Dedifferentiated amniotic fluid mesenchymal stem cell (primary cell): ENCODE data around the gene GEN1.

Source experiments
- DNase-seq: peaks from one replicate; pipeline ENCODE4 v3.0.0-alpha.2; 2016; ENCODE audit errors: extremely low spot score

GEN1 gene, protein sequence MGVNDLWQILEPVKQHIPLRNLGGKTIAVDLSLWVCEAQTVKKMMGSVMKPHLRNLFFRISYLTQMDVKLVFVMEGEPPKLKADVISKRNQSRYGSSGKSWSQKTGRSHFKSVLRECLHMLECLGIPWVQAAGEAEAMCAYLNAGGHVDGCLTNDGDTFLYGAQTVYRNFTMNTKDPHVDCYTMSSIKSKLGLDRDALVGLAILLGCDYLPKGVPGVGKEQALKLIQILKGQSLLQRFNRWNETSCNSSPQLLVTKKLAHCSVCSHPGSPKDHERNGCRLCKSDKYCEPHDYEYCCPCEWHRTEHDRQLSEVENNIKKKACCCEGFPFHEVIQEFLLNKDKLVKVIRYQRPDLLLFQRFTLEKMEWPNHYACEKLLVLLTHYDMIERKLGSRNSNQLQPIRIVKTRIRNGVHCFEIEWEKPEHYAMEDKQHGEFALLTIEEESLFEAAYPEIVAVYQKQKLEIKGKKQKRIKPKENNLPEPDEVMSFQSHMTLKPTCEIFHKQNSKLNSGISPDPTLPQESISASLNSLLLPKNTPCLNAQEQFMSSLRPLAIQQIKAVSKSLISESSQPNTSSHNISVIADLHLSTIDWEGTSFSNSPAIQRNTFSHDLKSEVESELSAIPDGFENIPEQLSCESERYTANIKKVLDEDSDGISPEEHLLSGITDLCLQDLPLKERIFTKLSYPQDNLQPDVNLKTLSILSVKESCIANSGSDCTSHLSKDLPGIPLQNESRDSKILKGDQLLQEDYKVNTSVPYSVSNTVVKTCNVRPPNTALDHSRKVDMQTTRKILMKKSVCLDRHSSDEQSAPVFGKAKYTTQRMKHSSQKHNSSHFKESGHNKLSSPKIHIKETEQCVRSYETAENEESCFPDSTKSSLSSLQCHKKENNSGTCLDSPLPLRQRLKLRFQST

DNA sequence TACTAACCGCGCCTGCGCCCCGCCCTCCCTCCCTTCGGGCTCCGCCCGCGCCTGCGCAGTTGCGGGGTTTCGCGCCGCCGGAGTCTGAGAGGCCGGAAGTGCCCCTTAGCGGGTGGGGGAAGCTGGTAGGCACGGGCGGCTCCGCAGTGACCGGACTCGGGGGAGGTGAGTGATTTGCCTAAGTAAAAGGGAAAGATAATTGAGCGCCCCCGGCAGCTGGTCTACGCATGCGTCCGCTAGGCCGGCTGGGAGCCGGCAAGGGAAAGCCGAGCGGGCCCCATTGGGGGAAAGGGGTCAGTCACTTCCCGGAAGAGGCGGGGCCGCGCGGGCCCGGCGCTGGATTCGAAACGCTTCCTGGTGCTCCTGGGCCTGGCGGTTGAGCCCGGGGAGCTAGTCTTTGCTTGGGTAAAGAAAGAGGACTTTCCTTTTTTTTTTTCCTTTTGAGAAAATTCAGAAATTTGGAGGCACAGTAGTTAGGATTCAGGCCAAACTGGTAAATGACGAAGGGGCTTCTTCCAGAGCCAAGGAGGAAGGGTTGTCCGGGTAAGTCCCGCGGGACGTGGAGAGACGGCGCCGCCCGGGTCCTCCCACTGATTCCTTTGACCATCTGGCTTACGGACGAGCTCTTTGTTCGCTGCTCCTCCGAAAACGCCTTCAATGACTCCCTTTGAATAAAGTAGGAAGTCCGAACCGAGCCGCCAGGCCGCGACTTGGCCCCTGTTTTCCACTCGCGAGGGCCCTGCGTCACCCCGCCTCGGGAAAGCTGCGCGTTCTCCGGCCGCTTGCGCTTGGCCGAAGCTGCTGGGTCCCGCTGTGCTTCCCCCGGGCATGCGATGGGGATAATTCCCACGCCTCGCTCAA lies at the start of gene GEN1, which contains the start of gene SMC6:
Gene GEN1 (plus strand): TSS at position 336 of the 861 bp plus-strand sequence. CDS start 5,806 bp downstream, outside the sequence.
Gene SMC6 (minus strand): TSS at position 8 of the 861 bp plus-strand sequence. CDS start 7,864 bp downstream, outside the sequence.
- DNase-seq, result peak; percentile 76

DNA sequence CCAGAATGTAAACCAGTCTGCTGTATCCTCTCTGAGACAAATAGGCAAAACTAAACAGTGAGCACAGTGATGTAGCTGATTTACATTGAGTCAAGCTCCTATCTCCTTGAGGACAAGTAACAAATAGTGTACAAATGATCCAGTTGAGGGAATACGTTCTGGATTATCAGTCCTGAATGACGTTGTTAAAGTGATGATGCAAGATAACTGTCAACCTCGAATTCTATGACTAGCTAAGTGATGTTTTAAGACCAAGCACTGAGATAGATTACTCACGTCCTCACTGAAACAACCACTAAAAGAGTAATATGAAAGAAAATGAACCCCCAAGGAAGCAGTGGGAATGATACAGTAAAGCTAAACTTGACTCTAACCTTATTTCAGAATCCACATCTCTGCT lies 47.1 kb upstream of the GEN1 start:
- DNase-seq, result no peak

GRCh38 chr2:17708501-17708900 lies 45.4 kb upstream of the GEN1 start:
- no peak for DNase-seq

DNA sequence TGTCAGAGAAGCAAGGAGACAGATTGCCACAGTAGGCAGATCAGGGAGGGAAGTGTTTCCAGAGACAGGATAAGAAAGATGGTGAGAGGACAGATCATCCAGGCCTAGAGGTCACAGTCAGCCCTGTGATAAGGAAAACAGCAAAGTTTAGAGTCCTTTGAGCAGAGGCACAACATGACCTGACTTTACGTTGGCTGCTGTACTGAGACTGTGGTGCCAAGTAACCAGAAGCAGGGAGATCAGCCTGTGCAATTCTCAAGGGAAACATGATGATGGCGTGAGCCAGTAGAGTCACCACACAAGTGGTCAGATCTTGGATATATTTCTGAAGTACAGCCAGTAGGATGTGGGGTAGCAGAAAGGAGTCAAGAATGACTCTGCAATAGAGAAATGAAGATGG lies 44.0 kb upstream of the GEN1 start:
- DNase-seq, result no peak

GRCh38 chr2:17710547-17711248 lies 43.2 kb upstream of the GEN1 start:
- no peak for DNase-seq

DNA sequence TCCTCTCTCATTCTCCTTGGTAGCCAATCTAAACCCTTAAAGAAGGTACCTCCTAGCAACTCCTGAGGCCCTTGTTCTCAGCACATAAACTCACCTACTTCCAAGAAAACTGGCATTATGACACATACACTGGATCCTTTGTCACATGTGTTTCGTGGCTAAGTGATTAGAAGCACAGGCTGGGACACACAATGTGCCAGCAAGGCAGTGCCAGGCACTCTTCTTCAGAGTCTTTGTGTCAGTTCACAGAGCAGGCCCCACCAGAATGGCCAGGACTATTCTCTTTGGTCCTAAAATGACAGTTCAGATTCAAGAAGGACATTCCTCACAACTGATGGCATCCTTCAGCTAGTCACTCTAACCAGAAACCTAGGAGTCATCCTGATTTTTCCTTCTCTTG lies 40.6 kb upstream of the GEN1 start:
- no peak for DNase-seq

- DNase-seq, result no peak
Measured at GRCh38 chr2:17717666-17718065, 36.3 kb upstream of the GEN1 start.

DNA sequence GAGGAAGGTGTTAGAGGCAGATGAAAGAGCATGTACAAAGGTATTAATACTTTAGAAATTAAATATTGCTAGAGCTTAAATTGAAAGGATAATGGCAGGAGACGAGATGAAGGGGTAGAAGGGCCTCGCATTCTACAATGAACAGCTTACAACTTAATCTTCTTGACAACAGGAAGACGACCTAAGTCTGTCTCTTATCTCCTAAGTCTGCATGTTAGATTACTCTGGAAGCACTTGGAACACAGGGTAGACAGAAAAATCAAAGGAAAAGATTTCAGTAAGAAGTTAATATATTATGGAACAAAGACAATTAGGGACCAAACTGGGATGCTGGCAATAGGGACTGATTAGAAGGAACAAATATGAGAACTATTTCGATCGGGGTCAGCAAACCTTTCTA lies 35.2 kb upstream of the GEN1 start:
- DNase-seq, result no peak

- no peak for DNase-seq
Measured at GRCh38 chr2:17719562-17720371, 34.2 kb upstream of the GEN1 start.

DNA sequence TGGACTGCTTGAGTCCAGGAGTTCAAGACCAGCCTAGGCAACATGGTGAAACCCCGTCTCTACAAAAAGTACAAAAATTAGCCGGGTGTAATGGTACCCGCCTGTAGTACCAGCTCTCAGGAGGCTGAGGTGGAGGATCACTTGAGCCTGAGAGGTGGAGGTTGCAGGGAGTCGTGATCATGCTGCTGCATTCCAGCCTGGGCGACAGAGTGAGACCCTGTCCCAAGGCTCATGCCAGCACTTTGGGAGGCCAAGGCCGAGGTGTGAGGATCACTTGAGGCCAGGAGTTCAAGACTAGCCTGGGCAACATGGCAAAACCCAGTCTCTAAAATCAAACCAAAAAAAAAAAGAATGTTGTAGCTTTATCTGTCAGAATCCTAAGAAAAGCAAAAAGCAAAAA lies 25.7 kb upstream of the GEN1 start:
- DNase-seq, result no peak

- DNase-seq, result no peak
Measured at GRCh38 chr2:17729880-17730279, 24.1 kb upstream of the GEN1 start.

DNA sequence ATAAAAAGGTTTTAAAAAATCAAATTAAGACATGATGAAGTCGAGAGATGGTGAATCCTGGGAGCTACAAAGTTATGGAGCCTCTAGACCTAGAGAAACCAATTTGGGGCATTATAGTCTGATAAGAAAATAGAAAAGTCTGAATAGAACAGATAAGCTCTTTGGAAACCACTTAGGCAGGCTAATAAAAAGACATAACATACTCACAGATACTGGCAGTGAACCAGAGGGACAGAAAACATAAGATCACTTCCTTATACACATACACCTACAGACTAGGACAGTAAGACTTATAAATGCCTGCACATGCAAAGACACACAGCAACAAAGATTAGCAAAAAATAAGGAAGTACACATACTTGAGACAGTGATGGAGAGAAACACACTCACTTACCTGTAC lies 20.3 kb upstream of the GEN1 start:
- DNase-seq, result no peak

GRCh38 chr2:17735864-17736263 lies 18.1 kb upstream of the GEN1 start:
- DNase-seq, result no peak

DNA sequence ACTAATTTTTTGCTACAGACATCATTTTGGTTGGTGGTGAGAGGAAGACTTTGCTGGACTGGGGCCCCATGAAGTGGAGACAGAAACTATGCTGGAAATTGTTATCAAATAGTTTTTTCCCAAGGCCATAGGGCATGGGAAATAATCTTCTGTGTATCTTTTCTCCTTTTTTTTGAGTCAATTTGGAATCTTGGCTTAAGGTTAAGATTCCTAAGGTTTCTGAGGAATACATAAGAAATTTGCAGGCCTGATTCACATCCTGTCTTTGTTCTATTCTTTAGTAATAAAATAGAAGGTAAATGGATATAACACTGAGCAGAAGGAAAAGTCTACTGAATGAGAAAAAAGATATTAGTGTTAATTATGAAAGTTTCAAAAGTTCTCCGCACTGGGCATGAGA lies 16.9 kb upstream of the GEN1 start:
- no peak for DNase-seq

GRCh38 chr2:17740203-17740602 lies 13.7 kb upstream of the GEN1 start:
- no peak for DNase-seq

GRCh38 chr2:17747684-17748452 lies 6.1 kb upstream of the GEN1 start:
- DNase-seq, result no peak

GRCh38 chr2:17748745-17749144 lies 5.2 kb upstream of the GEN1 start:
- no peak for DNase-seq

DNA sequence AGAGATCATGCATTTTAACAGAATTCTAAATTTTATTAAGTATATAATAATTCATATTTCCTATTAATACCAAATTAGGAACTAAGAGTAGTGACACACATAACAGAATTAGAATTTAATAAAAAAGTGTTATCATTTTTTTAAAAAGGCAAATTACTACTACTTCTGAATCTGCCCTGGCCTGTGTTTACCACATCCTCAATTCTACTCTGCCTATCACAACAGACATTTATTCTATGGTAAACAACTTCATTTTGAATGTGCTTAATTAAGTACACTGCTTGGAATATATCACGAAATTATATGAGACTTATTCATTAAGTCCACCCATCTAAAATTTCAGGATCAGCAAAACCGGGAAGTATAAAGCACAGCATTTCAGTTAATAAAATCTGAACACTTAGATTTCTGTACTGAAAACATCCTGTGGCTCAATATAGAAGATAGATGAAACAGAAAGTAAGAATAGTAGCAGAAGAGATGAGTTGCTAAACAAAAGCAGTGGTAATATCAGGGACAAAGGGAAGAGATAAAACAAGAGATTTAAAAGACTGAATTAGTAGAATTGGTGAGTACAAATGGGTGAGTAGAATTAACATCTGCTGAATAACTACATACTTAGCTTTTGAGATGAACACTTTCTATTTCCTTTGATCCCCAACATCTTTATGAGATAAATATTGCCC lies 4.0 kb upstream of the GEN1 start:
- no peak for DNase-seq

- no peak for DNase-seq
Measured at GRCh38 chr2:17752246-17752645, 1.7 kb upstream of the GEN1 start.
